HepG2 (cell line): ENCODE data around the gene FBXL4. TPM values are rescaled to one million over a fixed set of nuclear protein-coding genes. Genes with fewer than 3 reads are reported as not detected.

Experiments
- GLI4 ChIP-seq: sonication (generic); formaldehyde crosslinking; IDR thresholded peaks from 2 replicates; pipeline ENCODE4 v1.5.1; 2020; ENCODE audit warnings: missing genetic modification reagents, mild to moderate bottlenecking, moderate library complexity, borderline replicate concordance
- HNRNPH1 ChIP-seq: fragments of 200-400 bp; formaldehyde crosslinking; optimal IDR thresholded peaks from 2 replicates; pipeline ENCODE3; 2017; ENCODE audit warnings: mild to moderate bottlenecking, low read depth, low read length
- HOXD1 ChIP-seq: sonication (generic); formaldehyde crosslinking; IDR thresholded peaks from 2 replicates; pipeline ENCODE4 v1.5.0; 2020; ENCODE audit warnings: missing genetic modification reagents
- KMT2A ChIP-seq: sonication (generic); formaldehyde crosslinking; IDR thresholded peaks from 2 replicates; pipeline ENCODE4 v1.4.0; 2020; ENCODE audit warnings: missing genetic modification reagents
- MAFK ChIP-seq, 2 experiments: IDR thresholded peaks in 1 of 2; conservative IDR thresholded peaks in 1 of 2; 2 replicates each; pipeline ENCODE4 v1.6.1; 2011; ENCODE audit warnings: improper control_type of control experiment in 2 of 2, low read length in 2 of 2
- NR2C2 ChIP-seq: sonication (generic); formaldehyde crosslinking; IDR thresholded peaks from 2 replicates; pipeline ENCODE4 v1.4.0; 2020; ENCODE audit warnings: missing genetic modification reagents, mild to moderate bottlenecking, moderate library complexity, borderline replicate concordance
- RFXAP ChIP-seq: sonication (generic); formaldehyde crosslinking; IDR thresholded peaks from 2 replicates; pipeline ENCODE4 v1.4.0; 2020; ENCODE audit warnings: missing genetic modification reagents, borderline replicate concordance
- SMARCE1 ChIP-seq: fragments of 450-650 bp; IDR thresholded peaks from 2 replicates; pipeline ENCODE4 v1.6.1; 2017; ENCODE audit warnings: borderline replicate concordance
- YY1 ChIP-seq: IDR thresholded peaks from 2 replicates; pipeline ENCODE4 v1.6.1; 2011; ENCODE audit warnings: low read length, low read depth, moderate library complexity, mild to moderate bottlenecking; ENCODE audit not compliant: insufficient read depth, insufficient replicate concordance
- ZNF547 ChIP-seq: sonication (generic); formaldehyde crosslinking; IDR thresholded peaks from 2 replicates; pipeline ENCODE4 v1.5.1; 2020; ENCODE audit warnings: mild to moderate bottlenecking, missing genetic modification reagents
- ZNF670 ChIP-seq: sonication (generic); formaldehyde crosslinking; IDR thresholded peaks from 2 replicates; pipeline ENCODE4 v1.8.0; 2022; ENCODE audit warnings: mild to moderate bottlenecking, missing genetic modification reagents, borderline replicate concordance
- ZNF75D ChIP-seq: sonication (generic); formaldehyde crosslinking; IDR thresholded peaks from 2 replicates; pipeline ENCODE4 v1.8.1; 2023; ENCODE audit warnings: missing genetic modification reagents, mild to moderate bottlenecking, borderline replicate concordance
- polyA plus RNA-seq, 8 experiments: library from polyadenylated mRNA; depleted of rRNA in 3 of 8; stranded (reverse) in 7 of 8; unstranded in 1 of 8; fragments of >200 nt; fragmentation: Illumina TruSeq in 4 of 8; extraction: Trizol in 4 of 8; gene quantifications; 2 replicates each; pipeline versions ENCODE4 v1.2.1 to v1.2.3, GENCODE V29; 2011 to 2016; ENCODE audit warnings: low read depth in 4 of 8, missing spikeins in 1 of 8, mixed read lengths in 1 of 8; ENCODE audit not compliant: insufficient read depth in 1 of 8
- total RNA-seq, 5 experiments: library from RNA; depleted of rRNA; stranded (reverse); fragments of >200 nt; fragmentation: Illumina TruSeq; extraction: Trizol; gene quantifications; 2 replicates each; pipeline ENCODE4 v1.2.3, GENCODE V29; 2016; ENCODE audit warnings: low read depth in 1 of 5
- TF ChIP-seq, protein P1 (sequence below): sonication (generic); formaldehyde crosslinking; IDR thresholded peaks from 2 replicates; pipeline ENCODE4 v1.9.0; 2022; ENCODE audit warnings: low read depth, missing genetic modification reagents
- TF ChIP-seq, protein P2 (sequence below), 2 experiments: fragments of 450-650 bp in 1 of 2; sonication (generic) in 1 of 2; formaldehyde crosslinking in 1 of 2; IDR thresholded peaks; 2 replicates each; pipeline versions ENCODE4 v1.6.1 to v1.8.0; 2016 to 2022; ENCODE audit warnings: antibody characterized with exemption in 1 of 2, mild to moderate bottlenecking in 1 of 2, missing genetic modification reagents in 1 of 2
- TF ChIP-seq, protein P3 (sequence below): sonication (generic); formaldehyde crosslinking; IDR thresholded peaks from 2 replicates; pipeline ENCODE4 v1.5.1; 2020; ENCODE audit warnings: missing genetic modification reagents, mild to moderate bottlenecking, borderline replicate concordance

The FBXL4 gene
- total and polyA plus RNA-seq, 2 of the 13 experiments (the other 11 are each of a cell fraction or from before 2014, with no cell fraction given), result 13.2 to 17.6 TPM

DNA sequence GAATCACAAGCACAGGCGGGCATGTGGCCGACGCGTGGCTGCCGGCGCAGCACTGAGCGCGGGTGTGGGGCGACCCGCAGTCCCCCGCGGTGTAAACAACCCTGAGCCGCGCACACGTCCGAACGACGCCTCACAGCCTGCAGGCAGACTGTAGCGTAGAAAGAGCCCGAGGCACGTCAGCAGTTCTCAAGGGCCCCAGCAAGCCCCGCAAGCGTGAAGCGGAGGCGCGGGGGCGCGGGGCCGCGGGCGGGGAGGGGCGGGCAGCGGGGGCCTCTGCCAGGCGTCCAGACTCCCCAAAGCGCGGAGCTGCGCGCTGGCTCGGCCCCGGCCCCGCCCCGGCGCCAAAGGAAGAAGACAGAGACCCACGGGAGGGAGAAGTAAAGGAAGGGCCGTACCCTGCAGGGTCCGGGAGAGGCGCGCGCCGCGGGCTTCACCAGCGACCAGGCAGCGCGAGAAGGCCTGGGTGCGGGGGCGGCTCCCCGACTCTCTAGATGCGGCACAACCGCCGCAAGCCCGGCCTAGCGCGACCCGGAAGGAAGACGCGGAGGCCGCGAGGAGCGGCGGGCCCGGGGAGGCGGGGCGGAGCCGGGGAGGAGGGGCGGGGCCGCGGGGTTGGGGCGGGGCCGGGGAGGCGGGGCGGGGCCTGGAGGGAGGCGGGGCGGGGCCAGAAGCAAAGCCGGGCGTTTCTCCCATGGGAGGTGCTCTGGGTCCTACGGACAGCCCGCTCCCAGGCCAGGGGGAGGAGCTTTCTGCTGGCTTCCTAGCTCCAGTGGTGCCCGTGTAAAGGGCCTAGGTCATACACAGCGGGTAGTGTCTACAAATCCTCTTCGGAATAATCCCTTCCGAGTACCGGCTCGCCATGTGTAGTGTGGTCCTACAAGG lies at the start of gene FBXL4 (continued):
- TF ChIP-seq, protein P1, sequence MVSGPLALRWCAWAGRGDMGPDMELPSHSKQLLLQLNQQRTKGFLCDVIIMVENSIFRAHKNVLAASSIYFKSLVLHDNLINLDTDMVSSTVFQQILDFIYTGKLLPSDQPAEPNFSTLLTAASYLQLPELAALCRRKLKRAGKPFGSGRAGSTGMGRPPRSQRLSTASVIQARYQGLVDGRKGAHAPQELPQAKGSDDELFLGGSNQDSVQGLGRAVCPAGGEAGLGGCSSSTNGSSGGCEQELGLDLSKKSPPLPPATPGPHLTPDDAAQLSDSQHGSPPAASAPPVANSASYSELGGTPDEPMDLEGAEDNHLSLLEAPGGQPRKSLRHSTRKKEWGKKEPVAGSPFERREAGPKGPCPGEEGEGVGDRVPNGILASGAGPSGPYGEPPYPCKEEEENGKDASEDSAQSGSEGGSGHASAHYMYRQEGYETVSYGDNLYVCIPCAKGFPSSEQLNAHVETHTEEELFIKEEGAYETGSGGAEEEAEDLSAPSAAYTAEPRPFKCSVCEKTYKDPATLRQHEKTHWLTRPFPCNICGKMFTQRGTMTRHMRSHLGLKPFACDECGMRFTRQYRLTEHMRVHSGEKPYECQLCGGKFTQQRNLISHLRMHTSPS (CRISPR knock-in tag), result 0 out of 2 replicates have a peak, but pooled peaks have one; percentile 6
- no peak for TF ChIP-seq HNRNPH1
- no peak for TF ChIP-seq ZNF670 (CRISPR knock-in tag)
- TF ChIP-seq, protein P2, sequence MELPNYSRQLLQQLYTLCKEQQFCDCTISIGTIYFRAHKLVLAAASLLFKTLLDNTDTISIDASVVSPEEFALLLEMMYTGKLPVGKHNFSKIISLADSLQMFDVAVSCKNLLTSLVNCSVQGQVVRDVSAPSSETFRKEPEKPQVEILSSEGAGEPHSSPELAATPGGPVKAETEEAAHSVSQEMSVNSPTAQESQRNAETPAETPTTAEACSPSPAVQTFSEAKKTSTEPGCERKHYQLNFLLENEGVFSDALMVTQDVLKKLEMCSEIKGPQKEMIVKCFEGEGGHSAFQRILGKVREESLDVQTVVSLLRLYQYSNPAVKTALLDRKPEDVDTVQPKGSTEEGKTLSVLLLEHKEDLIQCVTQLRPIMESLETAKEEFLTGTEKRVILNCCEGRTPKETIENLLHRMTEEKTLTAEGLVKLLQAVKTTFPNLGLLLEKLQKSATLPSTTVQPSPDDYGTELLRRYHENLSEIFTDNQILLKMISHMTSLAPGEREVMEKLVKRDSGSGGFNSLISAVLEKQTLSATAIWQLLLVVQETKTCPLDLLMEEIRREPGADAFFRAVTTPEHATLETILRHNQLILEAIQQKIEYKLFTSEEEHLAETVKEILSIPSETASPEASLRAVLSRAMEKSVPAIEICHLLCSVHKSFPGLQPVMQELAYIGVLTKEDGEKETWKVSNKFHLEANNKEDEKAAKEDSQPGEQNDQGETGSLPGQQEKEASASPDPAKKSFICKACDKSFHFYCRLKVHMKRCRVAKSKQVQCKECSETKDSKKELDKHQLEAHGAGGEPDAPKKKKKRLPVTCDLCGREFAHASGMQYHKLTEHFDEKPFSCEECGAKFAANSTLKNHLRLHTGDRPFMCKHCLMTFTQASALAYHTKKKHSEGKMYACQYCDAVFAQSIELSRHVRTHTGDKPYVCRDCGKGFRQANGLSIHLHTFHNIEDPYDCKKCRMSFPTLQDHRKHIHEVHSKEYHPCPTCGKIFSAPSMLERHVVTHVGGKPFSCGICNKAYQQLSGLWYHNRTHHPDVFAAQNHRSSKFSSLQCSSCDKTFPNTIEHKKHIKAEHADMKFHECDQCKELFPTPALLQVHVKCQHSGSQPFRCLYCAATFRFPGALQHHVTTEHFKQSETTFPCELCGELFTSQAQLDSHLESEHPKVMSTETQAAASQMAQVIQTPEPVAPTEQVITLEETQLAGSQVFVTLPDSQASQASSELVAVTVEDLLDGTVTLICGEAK (IDR thresholded peaks at IDR 0.05), result no peak
- TF ChIP-seq, protein P2 (CRISPR knock-in tag; IDR thresholded peaks at IDR 0.05), result peak; percentile 27; the same call in 1 of the 2 replicates
- TF ChIP-seq ZNF75D (CRISPR knock-in tag), result no peak
- TF ChIP-seq MAFK (conservative IDR thresholded peaks at IDR 0.05 in 1 of 2, IDR thresholded peaks at IDR 0.05 in 1 of 2; ENCODE audit: low read length in 2 of 2), result no peak
- no peak for TF ChIP-seq HOXD1 (CRISPR knock-in tag)
- TF ChIP-seq RFXAP (CRISPR knock-in tag), result 0 out of 2 replicates have a peak, but pooled peaks have one; percentile 58
- TF ChIP-seq KMT2A (CRISPR knock-in tag), result 0 out of 2 replicates have a peak, but pooled peaks have one; percentile 24
- TF ChIP-seq YY1, result peak; percentile 11
- 0 out of 2 replicates have a peak, but pooled peaks have one; percentile 19 for TF ChIP-seq ZNF547 (CRISPR knock-in tag)
- no peak for TF ChIP-seq NR2C2 (CRISPR knock-in tag)
- TF ChIP-seq, protein P3, sequence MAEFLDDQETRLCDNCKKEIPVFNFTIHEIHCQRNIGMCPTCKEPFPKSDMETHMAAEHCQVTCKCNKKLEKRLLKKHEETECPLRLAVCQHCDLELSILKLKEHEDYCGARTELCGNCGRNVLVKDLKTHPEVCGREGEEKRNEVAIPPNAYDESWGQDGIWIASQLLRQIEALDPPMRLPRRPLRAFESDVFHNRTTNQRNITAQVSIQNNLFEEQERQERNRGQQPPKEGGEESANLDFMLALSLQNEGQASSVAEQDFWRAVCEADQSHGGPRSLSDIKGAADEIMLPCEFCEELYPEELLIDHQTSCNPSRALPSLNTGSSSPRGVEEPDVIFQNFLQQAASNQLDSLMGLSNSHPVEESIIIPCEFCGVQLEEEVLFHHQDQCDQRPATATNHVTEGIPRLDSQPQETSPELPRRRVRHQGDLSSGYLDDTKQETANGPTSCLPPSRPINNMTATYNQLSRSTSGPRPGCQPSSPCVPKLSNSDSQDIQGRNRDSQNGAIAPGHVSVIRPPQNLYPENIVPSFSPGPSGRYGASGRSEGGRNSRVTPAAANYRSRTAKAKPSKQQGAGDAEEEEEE (CRISPR knock-in tag), result no peak
- TF ChIP-seq SMARCE1, result no peak
- TF ChIP-seq GLI4 (CRISPR knock-in tag), result no peak
